Activated naive CD4-positive, alpha-beta T cell treated with anti-CD3 and anti-CD28 coated beads, Interleukin-2, amount 10 ng/mL, durations not matched to agents 7 days and 5 days (primary cell): Measurements from ENCODE around the gene HAUS7.
A peak's percentile ranks its signal among the peaks of the same experiment; 100 is the strongest.

Experiments
- CTCF ChIA-PET: fragments of 350-600 bp; sonication (Branson Sonifier 250); formaldehyde crosslinking; loops from one replicate; lab custom pipeline; 2021; ENCODE audit warnings: antibody characterized with exemption; lab: Charles Lee
- DNase-seq: peaks from one replicate; pipeline ENCODE4 v3.0.0-alpha.2; 2020
- H3K27ac Mint-ChIP-seq: one replicate; pipeline ENCODE4 v1.8.0; 2021; ENCODE audit warnings: mild to moderate bottlenecking, moderate library complexity, mixed read lengths
- H3K27me3 Mint-ChIP-seq: one replicate; pipeline ENCODE4 v1.8.0; 2021; ENCODE audit warnings: mild to moderate bottlenecking, mixed read lengths
- H3K36me3 Mint-ChIP-seq: one replicate; pipeline ENCODE4 v1.8.0; 2021; ENCODE audit warnings: mixed read lengths
- H3K4me1 Mint-ChIP-seq: one replicate; pipeline ENCODE4 v1.8.0; 2021; ENCODE audit warnings: mixed read lengths
- H3K4me3 Mint-ChIP-seq: one replicate; pipeline ENCODE4 v1.8.0; 2021; ENCODE audit warnings: mild to moderate bottlenecking, moderate library complexity, mixed read lengths
- H3K9me3 Mint-ChIP-seq: one replicate; pipeline ENCODE4 v1.8.0; 2021; ENCODE audit warnings: mixed read lengths

HAUS7 gene

GRCh38 chrX:153449368-153450113 is 20.8 kb downstream of the HAUS7 start:
- Mint-ChIP-seq H3K4me3 (no peak overlapping the region), H3K9me3 (no peaks in the 10 kb centered on the region), H3K27ac (no peak overlapping the region), H3K4me1 (no peaks in the 10 kb centered on the region), H3K36me3 (no peaks in the 10 kb centered on the region), H3K27me3 (no peaks in the 10 kb centered on the region)
- CTCF ChIA-PET: no interaction called here
- DNase-seq: no peak

- Mint-ChIP-seq H3K4me3 (no peak overlapping the region), H3K4me1 (no peaks in the 10 kb centered on the region), H3K36me3 (no peaks in the 10 kb centered on the region), H3K27ac (no peak overlapping the region), H3K9me3 (no peaks in the 10 kb centered on the region), H3K27me3 (no peaks in the 10 kb centered on the region)
- DNase-seq: no peak
- CTCF ChIA-PET: no interaction called here
Observed at GRCh38 chrX:153448556-153449367, 21.6 kb downstream of the HAUS7 start.

DNA sequence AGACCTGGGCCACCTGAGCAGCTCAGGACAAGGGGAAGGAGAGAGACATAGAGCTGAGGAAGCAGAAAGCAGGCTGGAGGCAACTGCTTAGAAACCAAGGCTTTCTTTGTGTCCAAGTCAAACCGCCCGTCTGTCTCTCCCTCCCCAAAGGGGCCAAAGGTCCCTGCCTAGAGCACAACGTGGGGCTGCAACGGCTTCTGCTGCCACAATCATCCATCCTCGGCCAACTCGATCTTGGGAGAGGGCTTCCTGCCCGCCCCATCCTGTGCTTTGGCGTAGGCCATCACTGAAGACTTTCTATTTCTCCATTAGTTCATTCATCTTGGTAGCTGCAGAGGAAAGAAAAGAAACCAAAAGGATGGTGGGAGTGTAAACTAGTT is 22.8 kb downstream of the HAUS7 start:
- DNase-seq: no peak
- H3K27me3 Mint-ChIP-seq: no peaks in the 10 kb centered on the region
- H3K9me3 Mint-ChIP-seq: no peaks in the 10 kb centered on the region
- H3K4me3 Mint-ChIP-seq: no peak overlapping the region
- CTCF ChIA-PET: no interaction called here
- H3K27ac Mint-ChIP-seq: no peak overlapping the region
- no peaks in the 10 kb centered on the region for H3K36me3 Mint-ChIP-seq
- H3K4me1 Mint-ChIP-seq: no peaks in the 10 kb centered on the region

- DNase-seq: no peak
- H3K27ac Mint-ChIP-seq: no peak overlapping the region
- H3K36me3 Mint-ChIP-seq: no peaks in the 10 kb centered on the region
- CTCF ChIA-PET: no interaction called here
- no peak overlapping the region for H3K4me3 Mint-ChIP-seq
- no peaks in the 10 kb centered on the region for H3K4me1 Mint-ChIP-seq
- no peaks in the 10 kb centered on the region for H3K27me3 Mint-ChIP-seq
- no peaks in the 10 kb centered on the region for H3K9me3 Mint-ChIP-seq
Observed at GRCh38 chrX:153446950-153447580, 23.3 kb downstream of the HAUS7 start.

DNA sequence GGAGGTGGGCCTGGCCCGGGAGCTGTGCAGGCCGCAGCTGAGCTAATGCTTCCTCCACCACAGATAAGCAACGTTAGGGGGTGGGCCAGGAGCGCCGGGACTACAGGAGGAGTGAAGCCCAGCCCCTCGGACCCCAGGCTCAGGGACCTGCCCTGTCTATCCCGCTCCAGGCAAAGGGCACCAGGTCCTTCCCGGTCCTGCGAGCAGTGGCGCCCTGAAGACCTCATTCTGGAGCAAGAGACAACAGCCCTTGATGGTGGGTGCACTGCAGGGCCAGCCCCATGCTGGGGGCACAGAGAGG is 23.8 kb downstream of the HAUS7 start:
- CTCF ChIA-PET: no interaction called here
- Mint-ChIP-seq H3K36me3 (no peaks in the 10 kb centered on the region), H3K9me3 (no peaks in the 10 kb centered on the region), H3K4me1 (no peaks in the 10 kb centered on the region), H3K27me3 (no peaks in the 10 kb centered on the region), H3K27ac (no peak overlapping the region), H3K4me3 (no peak overlapping the region)
- DNase-seq: no peak

DNA sequence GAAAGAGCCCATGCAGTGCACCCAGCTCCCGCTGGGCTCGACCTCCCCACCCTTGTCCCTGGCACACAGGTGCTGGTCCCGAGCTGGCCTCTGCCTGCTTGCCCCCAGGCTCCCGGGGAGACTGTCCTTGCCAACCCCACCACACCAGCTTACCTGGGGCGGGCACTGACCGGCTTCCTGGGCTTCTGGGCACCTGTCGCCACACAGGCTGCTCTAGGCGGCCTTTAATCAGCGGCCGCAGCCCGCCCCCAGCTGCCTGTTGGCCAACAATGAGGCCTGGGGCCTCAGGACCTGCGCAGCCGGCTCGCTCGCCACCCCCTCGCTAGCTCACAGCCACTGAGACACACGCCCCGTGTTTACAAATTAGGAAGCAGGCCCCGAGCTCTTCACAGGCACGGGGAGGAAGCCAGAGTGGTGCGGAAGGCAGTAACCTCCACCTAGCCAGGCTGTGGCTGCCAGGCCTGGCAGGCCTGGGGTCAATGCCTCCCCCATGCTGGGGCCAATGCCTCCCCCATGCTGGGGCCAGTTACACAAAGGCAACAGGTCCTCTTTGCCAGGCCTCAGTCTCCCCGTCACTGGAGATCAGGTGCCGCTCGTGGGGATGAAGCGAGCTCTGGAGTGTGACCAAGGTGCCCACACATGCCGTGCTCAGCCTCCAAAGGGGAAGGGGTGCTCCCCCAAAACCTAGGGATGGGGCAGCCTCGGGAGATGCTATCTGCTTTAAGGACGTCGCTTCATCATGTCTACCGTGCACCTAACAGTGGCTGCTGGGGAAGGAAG is 24.3 kb downstream of the HAUS7 start, which contains the start of gene TREX2:
Gene TREX2 (minus strand): TSS at position 201 of the 780 bp plus-strand sequence. CDS start 626 bp downstream, outside the sequence.
- no peaks in the 10 kb centered on the region for H3K9me3 Mint-ChIP-seq
- DNase-seq: no peak
- H3K4me3 Mint-ChIP-seq: no peak within 1 kb of the TSS
- CTCF ChIA-PET: no interaction called here
- H3K4me1 Mint-ChIP-seq: no peaks in the 10 kb centered on the region
- no peaks in the 10 kb centered on the region for H3K27me3 Mint-ChIP-seq
- no peaks in the 10 kb centered on the region for H3K36me3 Mint-ChIP-seq
- peak within 1 kb of the TSS; percentile 58 for H3K27ac Mint-ChIP-seq

DNA sequence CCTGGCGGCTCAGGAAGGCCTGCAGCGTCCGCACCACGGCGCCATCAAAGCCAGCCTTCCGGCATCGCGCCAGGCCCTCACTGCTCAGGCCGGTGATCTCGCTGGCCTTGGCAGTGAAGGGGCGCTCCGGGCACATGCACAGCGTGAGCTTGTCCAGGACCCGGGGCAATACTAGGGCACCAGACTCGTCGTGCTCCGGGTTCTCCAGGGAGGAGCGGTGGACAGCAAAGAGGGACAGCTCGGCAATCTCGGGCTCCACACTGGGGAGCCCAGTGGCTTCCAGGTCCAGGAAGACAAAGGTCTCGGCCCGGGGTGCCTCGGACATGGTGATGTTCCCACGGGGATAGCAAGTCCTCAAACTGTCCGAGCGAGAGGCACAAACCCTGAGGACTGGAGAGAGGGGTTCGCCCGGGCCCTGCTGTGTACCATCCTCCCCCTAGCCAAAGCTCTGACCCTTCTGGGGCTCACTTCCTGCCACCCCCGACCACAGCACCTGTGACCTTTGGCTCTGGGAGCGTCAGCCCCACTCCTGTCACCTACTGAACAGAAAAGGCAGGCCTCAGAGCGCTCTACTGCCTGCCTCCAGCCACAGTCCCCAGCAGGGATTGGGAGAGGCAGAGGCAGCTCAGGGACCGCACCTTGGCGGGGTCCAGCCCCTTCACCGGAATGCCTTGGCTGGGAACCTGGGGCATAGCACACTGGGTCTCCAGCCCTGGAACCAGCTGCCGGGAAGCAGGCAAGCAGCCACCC is 25.1 kb downstream of the HAUS7 start:
- CTCF ChIA-PET: no interaction called here
- no peak overlapping the region for H3K27ac Mint-ChIP-seq
- H3K36me3 Mint-ChIP-seq: no peaks in the 10 kb centered on the region
- DNase-seq: no peak
- peaks cover 4% of the 10 kb centered on the region for H3K27me3 Mint-ChIP-seq
- no peaks in the 10 kb centered on the region for H3K4me1 Mint-ChIP-seq
- no peak overlapping the region for H3K4me3 Mint-ChIP-seq
- H3K9me3 Mint-ChIP-seq: no peaks in the 10 kb centered on the region

DNA sequence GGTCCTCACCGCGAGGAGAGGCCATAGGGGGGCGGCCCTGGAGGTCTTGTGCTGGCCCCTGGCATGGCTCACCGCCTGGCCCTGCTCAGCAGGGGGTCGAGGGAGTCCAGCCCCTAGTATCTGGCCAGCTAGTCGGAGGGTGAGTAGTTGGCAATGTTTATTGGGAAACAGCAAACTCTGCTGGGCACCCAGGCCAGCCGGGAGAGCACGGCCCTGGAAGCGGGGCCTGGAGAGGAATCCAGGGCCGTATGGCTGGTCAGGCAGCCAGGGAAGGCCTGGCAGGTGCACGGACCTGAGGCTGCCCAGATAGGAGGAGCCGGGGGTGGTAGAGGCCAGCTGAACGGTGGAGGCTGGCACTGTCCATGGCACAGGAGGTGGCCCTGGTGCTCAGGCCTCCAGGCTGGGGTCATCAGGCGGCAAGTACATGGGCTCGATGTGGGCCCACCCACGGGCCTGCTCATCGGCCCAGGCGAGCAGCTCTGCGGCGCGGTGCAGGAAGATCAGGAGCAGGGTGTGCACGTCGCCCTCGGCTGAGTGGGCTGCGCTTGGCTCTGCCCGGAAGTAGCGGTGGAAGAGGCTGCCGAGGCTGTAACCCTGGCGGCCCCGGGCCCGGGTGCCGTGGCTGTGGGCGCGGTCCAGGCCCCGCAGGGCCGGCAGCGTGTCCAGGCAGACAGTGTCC is 25.9 kb downstream of the HAUS7 start:
- H3K4me3 Mint-ChIP-seq: no peak overlapping the region
- H3K36me3 Mint-ChIP-seq: no peaks in the 10 kb centered on the region
- no peak overlapping the region for H3K27ac Mint-ChIP-seq
- no peaks in the 10 kb centered on the region for H3K4me1 Mint-ChIP-seq
- no peaks in the 10 kb centered on the region for H3K9me3 Mint-ChIP-seq
- H3K27me3 Mint-ChIP-seq: peaks cover 12% of the 10 kb centered on the region
- no peak for DNase-seq
- CTCF ChIA-PET: no interaction called here

DNA sequence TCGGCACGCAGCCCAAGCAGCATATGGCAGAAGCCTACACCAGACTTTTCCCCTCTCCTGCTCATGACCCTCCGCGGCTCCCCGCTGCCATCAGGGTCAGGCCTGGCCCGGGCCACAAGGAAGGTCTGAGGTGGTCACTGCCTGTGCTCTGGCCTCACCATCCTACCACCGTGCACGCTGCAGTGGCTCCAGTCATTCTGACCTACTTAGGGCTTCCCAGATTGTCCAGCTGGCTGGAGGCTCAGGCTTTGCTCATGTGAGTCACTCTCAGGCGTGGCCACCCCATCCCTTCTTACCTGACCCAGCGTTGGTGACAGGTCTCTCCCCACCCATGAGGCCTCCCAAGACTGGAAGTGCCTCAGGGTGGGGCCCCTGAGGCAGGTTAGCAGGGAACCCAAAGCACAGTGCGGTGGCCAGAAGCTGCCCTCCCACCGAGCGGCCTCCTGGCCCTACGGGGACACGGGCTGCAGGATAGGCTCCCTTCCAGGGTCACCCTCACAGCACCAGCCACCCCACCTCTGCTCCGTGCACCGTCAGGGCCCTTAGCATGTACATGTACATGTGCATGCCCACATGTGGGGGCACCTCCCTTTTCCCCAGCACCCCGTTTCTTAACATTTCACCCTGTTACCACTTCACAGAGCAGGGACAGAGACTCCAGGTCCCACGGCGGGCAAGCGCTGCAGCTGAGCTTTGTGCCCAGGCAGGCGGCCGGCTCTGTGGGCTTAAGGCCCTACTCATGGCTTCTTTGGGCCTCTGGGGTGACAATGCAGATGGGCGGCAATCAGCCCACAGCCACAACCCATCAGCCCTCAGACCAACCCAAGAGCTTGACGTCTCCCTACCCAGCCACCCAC is 26.7 kb downstream of the HAUS7 start:
- H3K36me3 Mint-ChIP-seq: no peaks in the 10 kb centered on the region
- no peak for DNase-seq
- H3K4me3 Mint-ChIP-seq: no peak overlapping the region
- H3K27me3 Mint-ChIP-seq: peaks cover 18% of the 10 kb centered on the region
- H3K9me3 Mint-ChIP-seq: no peaks in the 10 kb centered on the region
- no peaks in the 10 kb centered on the region for H3K4me1 Mint-ChIP-seq
- CTCF ChIA-PET: no interaction called here
- H3K27ac Mint-ChIP-seq: no peak overlapping the region

DNA sequence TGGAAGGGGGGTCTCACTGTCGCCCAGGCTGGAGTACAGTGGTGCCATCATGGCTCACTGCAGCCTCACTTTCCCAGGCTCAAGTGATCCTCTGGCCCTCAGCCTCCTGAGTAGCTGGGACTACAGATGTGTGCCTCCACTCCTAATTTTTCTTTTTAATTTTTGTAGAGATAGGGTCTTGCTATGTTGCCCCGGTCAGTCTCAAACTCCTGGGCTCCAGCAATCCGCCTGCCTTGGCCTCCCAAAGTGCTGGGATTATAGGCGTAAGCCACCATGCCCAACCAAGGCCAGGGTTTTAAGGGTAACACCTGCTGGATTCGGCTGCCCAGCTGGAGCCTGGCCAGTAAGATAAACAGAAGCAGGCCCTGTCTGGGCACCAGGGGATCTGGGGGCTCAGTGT is 27.9 kb downstream of the HAUS7 start:
- Mint-ChIP-seq H3K27me3 (peaks cover 23% of the 10 kb centered on the region), H3K36me3 (no peaks in the 10 kb centered on the region), H3K4me3 (no peak overlapping the region), H3K9me3 (no peaks in the 10 kb centered on the region), H3K27ac (no peak overlapping the region), H3K4me1 (no peaks in the 10 kb centered on the region)
- CTCF ChIA-PET: no interaction called here
- DNase-seq: no peak

GRCh38 chrX:153441981-153442380 is 28.4 kb downstream of the HAUS7 start:
- Mint-ChIP-seq H3K4me1 (no peaks in the 10 kb centered on the region), H3K9me3 (no peaks in the 10 kb centered on the region), H3K4me3 (no peak overlapping the region), H3K27me3 (peaks cover 23% of the 10 kb centered on the region), H3K27ac (no peak overlapping the region), H3K36me3 (no peaks in the 10 kb centered on the region)
- DNase-seq: no peak
- CTCF ChIA-PET: no interaction called here

DNA sequence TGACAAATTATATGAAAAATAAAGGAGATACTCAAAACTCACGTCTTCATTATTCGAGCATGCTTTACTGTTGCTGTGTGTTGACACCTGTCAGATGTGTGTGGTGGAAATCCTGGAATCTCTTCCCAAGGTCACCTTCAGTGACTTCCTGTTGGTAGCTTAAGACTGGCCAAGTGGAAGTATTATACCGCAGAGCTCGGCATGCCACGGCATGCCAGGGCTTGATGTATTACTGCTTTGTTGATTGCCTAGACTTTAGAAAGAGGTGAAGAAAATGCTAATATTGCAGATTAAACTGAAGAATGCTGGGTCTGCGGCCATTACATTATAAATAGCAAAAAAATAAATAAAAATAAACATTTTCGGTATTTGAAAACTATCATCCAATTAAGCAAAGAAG is 29.1 kb downstream of the HAUS7 start:
- Mint-ChIP-seq H3K9me3 (no peaks in the 10 kb centered on the region), H3K36me3 (no peaks in the 10 kb centered on the region), H3K27me3 (peaks cover 27% of the 10 kb centered on the region), H3K4me3 (no peak overlapping the region), H3K27ac (no peak overlapping the region), H3K4me1 (no peaks in the 10 kb centered on the region)
- CTCF ChIA-PET: interaction anchor here (0.9 to 1.0 kb wide), 2 partner anchors 98 to 168 kb away, joined by 3 to 4 read pairs; no protein-coding TSS in a partner anchor
- DNase-seq: no peak
